ENCODE measurements around the gene CHD3.

CHD3 gene

GRCh38 chr17:7910711-7911110 is 22.1 kb downstream of the CHD3 start:
- Histone ChIP-seq H3K27me3 (ENCODE audit: insufficient read depth, insufficient read length) (no peaks in the 10 kb centered on the region), H3K4me1 (ENCODE audit: insufficient read depth, insufficient read length) (peaks cover under 1% of the 10 kb centered on the region), H3K9me3 (ENCODE audit: insufficient read depth, low read length) (peaks cover 5% of the 10 kb centered on the region; the same call in 1 of the 2 replicates), H3K36me3 (ENCODE audit: insufficient read depth, insufficient read length, low read length) (peaks cover 45% of the 10 kb centered on the region), H3K9ac (ENCODE audit: insufficient read length, low read depth) (no peak overlapping the region), H3K4me3 (ENCODE audit: insufficient read length, low read depth) (no peak overlapping the region)
- no peak for DNase-seq (ENCODE audit: low read depth, low spot score)
- TF ChIP-seq ZNF274 (IDR thresholded peaks at IDR 0.05; ENCODE audit: low read depth, low read length) = no peak
- TF ChIP-seq YY1 (IDR thresholded peaks at IDR 0.05; ENCODE audit: insufficient read depth, insufficient read length) = no peak
- TF ChIP-seq SUZ12 (IDR thresholded peaks at IDR 0.05; ENCODE audit: extremely low read depth, insufficient read depth, insufficient read length) = no peak

GRCh38 chr17:7911116-7911515 is 22.5 kb downstream of the CHD3 start:
- peaks cover 41% of the 10 kb centered on the region for H3K36me3 ChIP-seq (ENCODE audit: insufficient read depth, insufficient read length, low read length)
- no peak overlapping the region for H3K4me3 ChIP-seq (ENCODE audit: insufficient read length, low read depth)
- no peaks in the 10 kb centered on the region for H3K4me1 ChIP-seq (ENCODE audit: insufficient read depth, insufficient read length)
- no peaks in the 10 kb centered on the region for H3K27me3 ChIP-seq (ENCODE audit: insufficient read depth, insufficient read length)
- TF ChIP-seq ZNF274 (IDR thresholded peaks at IDR 0.05; ENCODE audit: low read depth, low read length) = no peak
- no peak for TF ChIP-seq SUZ12 (IDR thresholded peaks at IDR 0.05; ENCODE audit: extremely low read depth, insufficient read depth, insufficient read length)
- no peak for TF ChIP-seq YY1 (IDR thresholded peaks at IDR 0.05; ENCODE audit: insufficient read depth, insufficient read length)
- no peak for DNase-seq (ENCODE audit: low read depth, low spot score)
- H3K9ac ChIP-seq (ENCODE audit: insufficient read length, low read depth) = no peak overlapping the region
- H3K9me3 ChIP-seq (ENCODE audit: insufficient read depth, low read length) = peaks cover 5% of the 10 kb centered on the region; the same call in 1 of the 2 replicates

GRCh38 chr17:7912927-7913524 is 24.4 kb downstream of the CHD3 start:
- no peak for DNase-seq (ENCODE audit: low read depth, low spot score)
- no peak for TF ChIP-seq SUZ12 (IDR thresholded peaks at IDR 0.05; ENCODE audit: extremely low read depth, insufficient read depth, insufficient read length)
- no peak for TF ChIP-seq YY1 (IDR thresholded peaks at IDR 0.05; ENCODE audit: insufficient read depth, insufficient read length)
- TF ChIP-seq ZNF274 (IDR thresholded peaks at IDR 0.05; ENCODE audit: low read depth, low read length) = no peak
- peaks cover 3% of the 10 kb centered on the region for H3K4me1 ChIP-seq (ENCODE audit: insufficient read depth, insufficient read length)
- H3K4me3 ChIP-seq (ENCODE audit: insufficient read length, low read depth) = no peak overlapping the region
- peaks cover 5% of the 10 kb centered on the region; the same call in 1 of the 2 replicates for H3K9me3 ChIP-seq (ENCODE audit: insufficient read depth, low read length)
- H3K9ac ChIP-seq (ENCODE audit: insufficient read length, low read depth) = no peak overlapping the region
- peaks cover 8% of the 10 kb centered on the region for H3K27me3 ChIP-seq (ENCODE audit: insufficient read depth, insufficient read length)
- H3K36me3 ChIP-seq (ENCODE audit: insufficient read depth, insufficient read length, low read length) = peaks cover 23% of the 10 kb centered on the region

GRCh38 chr17:7915179-7915610 is 26.6 kb downstream of the CHD3 start:
- Histone ChIP-seq H3K36me3 (ENCODE audit: insufficient read depth, insufficient read length, low read length) (peaks cover 6% of the 10 kb centered on the region), H3K4me1 (ENCODE audit: insufficient read depth, insufficient read length) (peaks cover 3% of the 10 kb centered on the region), H3K27me3 (ENCODE audit: insufficient read depth, insufficient read length) (peaks cover 8% of the 10 kb centered on the region), H3K9ac (ENCODE audit: insufficient read length, low read depth) (peak overlapping the region; percentile 59), H3K4me3 (ENCODE audit: insufficient read length, low read depth) (peak overlapping the region; percentile 46), H3K9me3 (ENCODE audit: insufficient read depth, low read length) (peaks cover 5% of the 10 kb centered on the region; the same call in 1 of the 2 replicates)
- TF ChIP-seq ZNF274 (IDR thresholded peaks at IDR 0.05; ENCODE audit: low read depth, low read length) = no peak
- no peak for TF ChIP-seq YY1 (IDR thresholded peaks at IDR 0.05; ENCODE audit: insufficient read depth, insufficient read length)
- TF ChIP-seq SUZ12 (IDR thresholded peaks at IDR 0.05; ENCODE audit: extremely low read depth, insufficient read depth, insufficient read length) = no peak
- no peak for DNase-seq (ENCODE audit: low read depth, low spot score)

GRCh38 chr17:7915611-7916384 is 27.2 kb downstream of the CHD3 start, which contains the start of gene RNF227:
Gene RNF227, minus strand, starts transcription at chr17:7916289. Its CDS starts 94 bp downstream, at chr17:7916195.
- H3K4me3 ChIP-seq (ENCODE audit: insufficient read length, low read depth) = peak within 1 kb of the TSS; percentile 46
- peaks cover 3% of the 10 kb centered on the region for H3K4me1 ChIP-seq (ENCODE audit: insufficient read depth, insufficient read length)
- H3K36me3 ChIP-seq (ENCODE audit: insufficient read depth, insufficient read length, low read length) = peaks cover under 1% of the 10 kb centered on the region
- no peak for TF ChIP-seq SUZ12 (IDR thresholded peaks at IDR 0.05; ENCODE audit: extremely low read depth, insufficient read depth, insufficient read length)
- no peak for TF ChIP-seq YY1 (IDR thresholded peaks at IDR 0.05; ENCODE audit: insufficient read depth, insufficient read length)
- TF ChIP-seq ZNF274 (IDR thresholded peaks at IDR 0.05; ENCODE audit: low read depth, low read length) = no peak
- no peak for DNase-seq (ENCODE audit: low read depth, low spot score)
- H3K9me3 ChIP-seq (ENCODE audit: insufficient read depth, low read length) = peaks cover 5% of the 10 kb centered on the region; the same call in 1 of the 2 replicates
- peak within 1 kb of the TSS; percentile 67 for H3K9ac ChIP-seq (ENCODE audit: insufficient read length, low read depth)
- H3K27me3 ChIP-seq (ENCODE audit: insufficient read depth, insufficient read length) = peaks cover 8% of the 10 kb centered on the region

GRCh38 chr17:7916385-7916682 is 27.7 kb downstream of the CHD3 start:
- TF ChIP-seq YY1 (IDR thresholded peaks at IDR 0.05; ENCODE audit: insufficient read depth, insufficient read length) (no peak), SUZ12 (IDR thresholded peaks at IDR 0.05; ENCODE audit: extremely low read depth, insufficient read depth, insufficient read length) (no peak), ZNF274 (IDR thresholded peaks at IDR 0.05; ENCODE audit: low read depth, low read length) (no peak)
- peaks cover 5% of the 10 kb centered on the region; the same call in 1 of the 2 replicates for H3K9me3 ChIP-seq (ENCODE audit: insufficient read depth, low read length)
- H3K27me3 ChIP-seq (ENCODE audit: insufficient read depth, insufficient read length) = peaks cover 8% of the 10 kb centered on the region
- H3K9ac ChIP-seq (ENCODE audit: insufficient read length, low read depth) = peak overlapping the region; percentile 67
- H3K4me3 ChIP-seq (ENCODE audit: insufficient read length, low read depth) = peak overlapping the region; percentile 46
- H3K36me3 ChIP-seq (ENCODE audit: insufficient read depth, insufficient read length, low read length) = no peaks in the 10 kb centered on the region
- peaks cover 3% of the 10 kb centered on the region for H3K4me1 ChIP-seq (ENCODE audit: insufficient read depth, insufficient read length)
- no peak for DNase-seq (ENCODE audit: low read depth, low spot score)

GRCh38 chr17:7916808-7917207 is 28.2 kb downstream of the CHD3 start:
- Histone ChIP-seq H3K9ac (ENCODE audit: insufficient read length, low read depth) (no peak overlapping the region), H3K4me1 (ENCODE audit: insufficient read depth, insufficient read length) (peaks cover 3% of the 10 kb centered on the region), H3K9me3 (ENCODE audit: insufficient read depth, low read length) (peaks cover 5% of the 10 kb centered on the region; the same call in 1 of the 2 replicates), H3K4me3 (ENCODE audit: insufficient read length, low read depth) (no peak overlapping the region), H3K36me3 (ENCODE audit: insufficient read depth, insufficient read length, low read length) (no peaks in the 10 kb centered on the region), H3K27me3 (ENCODE audit: insufficient read depth, insufficient read length) (peaks cover 8% of the 10 kb centered on the region)
- no peak for TF ChIP-seq ZNF274 (IDR thresholded peaks at IDR 0.05; ENCODE audit: low read depth, low read length)
- no peak for TF ChIP-seq YY1 (IDR thresholded peaks at IDR 0.05; ENCODE audit: insufficient read depth, insufficient read length)
- TF ChIP-seq SUZ12 (IDR thresholded peaks at IDR 0.05; ENCODE audit: extremely low read depth, insufficient read depth, insufficient read length) = no peak
- DNase-seq (ENCODE audit: low read depth, low spot score) = no peak

Data from NT2/D1 (cell line).